Stimulated activated naive CD8-positive, alpha-beta T cell treated with anti-CD3 and anti-CD28 coated beads, Interleukin-15, amount 100 ng/mL, for 72 hours (primary cell): ENCODE results near the gene ACOT7.

Source experiments
- ATAC-seq: fragments of 150-1000 bp; cut with Tn5 transposase; 2 replicates; pipeline ENCODE4 v1.10.0; 2021; ENCODE audit warnings: mild to moderate bottlenecking, moderate library complexity
- DNase-seq, 2 donors: peaks; one replicate each; pipeline ENCODE4 v3.0.0; 2021 to 2022
- H3K27ac Mint-ChIP-seq, 2 donors: one replicate each; pipeline ENCODE4 v1.8.0; 2022; ENCODE audit warnings: mild to moderate bottlenecking in 2 of 2, mixed read lengths in 2 of 2, moderate library complexity in 2 of 2
- H3K27me3 Mint-ChIP-seq: one replicate; pipeline ENCODE4 v1.8.0; 2022; ENCODE audit warnings: mixed read lengths
- H3K4me1 Mint-ChIP-seq: one replicate; pipeline ENCODE4 v1.8.0; 2022; ENCODE audit warnings: mild to moderate bottlenecking, mixed read lengths
- H3K4me3 Mint-ChIP-seq, 2 donors: one replicate each; pipeline ENCODE4 v1.8.0; 2022; ENCODE audit warnings: mild to moderate bottlenecking in 2 of 2, mixed read lengths in 2 of 2, moderate library complexity in 1 of 2
- H3K9me3 Mint-ChIP-seq, 2 donors: one replicate each; pipeline ENCODE4 v1.8.0; 2022; ENCODE audit warnings: mixed read lengths in 2 of 2

The ACOT7 gene

GRCh38 chr1:6273380-6273891 lies 120.1 kb downstream of the ACOT7 start:
- H3K4me3 Mint-ChIP-seq: no peak overlapping the region
- no peaks in the 10 kb centered on the region for H3K4me1 Mint-ChIP-seq
- no peak for ATAC-seq
- no peak for DNase-seq
- no peak overlapping the region for H3K27ac Mint-ChIP-seq
- no peaks in the 10 kb centered on the region for H3K9me3 Mint-ChIP-seq
- H3K27me3 Mint-ChIP-seq: no peaks in the 10 kb centered on the region

GRCh38 chr1:6272868-6273267 lies 120.7 kb downstream of the ACOT7 start:
- no peaks in the 10 kb centered on the region for H3K9me3 Mint-ChIP-seq
- H3K27ac Mint-ChIP-seq: no peak overlapping the region
- ATAC-seq (no peak), DNase-seq (no peak)
- no peak overlapping the region for H3K4me3 Mint-ChIP-seq
- no peaks in the 10 kb centered on the region for H3K4me1 Mint-ChIP-seq
- H3K27me3 Mint-ChIP-seq: no peaks in the 10 kb centered on the region

GRCh38 chr1:6272452-6272851 lies 121.1 kb downstream of the ACOT7 start:
- no peak for ATAC-seq
- H3K4me1 Mint-ChIP-seq: no peaks in the 10 kb centered on the region
- no peak overlapping the region for H3K4me3 Mint-ChIP-seq
- no peaks in the 10 kb centered on the region for H3K9me3 Mint-ChIP-seq
- no peaks in the 10 kb centered on the region for H3K27me3 Mint-ChIP-seq
- DNase-seq: no peak
- H3K27ac Mint-ChIP-seq: peak overlapping the region in 1 of 2 donors; percentile 67

GRCh38 chr1:6271554-6271953 lies 122.0 kb downstream of the ACOT7 start:
- Mint-ChIP-seq H3K27ac (no peak overlapping the region), H3K4me3 (no peak overlapping the region), H3K9me3 (no peaks in the 10 kb centered on the region), H3K27me3 (no peaks in the 10 kb centered on the region), H3K4me1 (no peaks in the 10 kb centered on the region)
- no peak for DNase-seq
- no peak for ATAC-seq

GRCh38 chr1:6271006-6271405 lies 122.6 kb downstream of the ACOT7 start:
- ATAC-seq: no peak
- H3K27me3 Mint-ChIP-seq: no peaks in the 10 kb centered on the region
- no peaks in the 10 kb centered on the region for H3K9me3 Mint-ChIP-seq
- DNase-seq: no peak
- no peaks in the 10 kb centered on the region for H3K4me1 Mint-ChIP-seq
- no peak overlapping the region for H3K27ac Mint-ChIP-seq
- no peak overlapping the region for H3K4me3 Mint-ChIP-seq

- no peak overlapping the region for H3K27ac Mint-ChIP-seq
- H3K27me3 Mint-ChIP-seq: no peaks in the 10 kb centered on the region
- no peak for ATAC-seq
- no peak for DNase-seq
- H3K4me3 Mint-ChIP-seq: no peak overlapping the region
- H3K4me1 Mint-ChIP-seq: no peaks in the 10 kb centered on the region
- H3K9me3 Mint-ChIP-seq: no peaks in the 10 kb centered on the region
Measured at GRCh38 chr1:6270401-6270800, 123.2 kb downstream of the ACOT7 start.

GRCh38 chr1:6269720-6270400 lies 123.7 kb downstream of the ACOT7 start:
- ATAC-seq (no peak), DNase-seq (no peak)
- no peak overlapping the region for H3K27ac Mint-ChIP-seq
- H3K4me1 Mint-ChIP-seq: no peaks in the 10 kb centered on the region
- no peak overlapping the region for H3K4me3 Mint-ChIP-seq
- H3K9me3 Mint-ChIP-seq: no peaks in the 10 kb centered on the region
- no peaks in the 10 kb centered on the region for H3K27me3 Mint-ChIP-seq

GRCh38 chr1:6269296-6269695 lies 124.3 kb downstream of the ACOT7 start:
- ATAC-seq (no peak), DNase-seq (no peak)
- Mint-ChIP-seq H3K4me3 (no peak overlapping the region), H3K4me1 (no peaks in the 10 kb centered on the region), H3K9me3 (no peaks in the 10 kb centered on the region), H3K27ac (no peak overlapping the region), H3K27me3 (no peaks in the 10 kb centered on the region)

- DNase-seq (no peak), ATAC-seq (no peak)
- Mint-ChIP-seq H3K4me1 (no peaks in the 10 kb centered on the region), H3K27me3 (no peaks in the 10 kb centered on the region), H3K4me3 (no peak overlapping the region), H3K9me3 (no peaks in the 10 kb centered on the region), H3K27ac (no peak overlapping the region)
Measured at GRCh38 chr1:6268415-6268814, 125.2 kb downstream of the ACOT7 start.

- H3K4me3 Mint-ChIP-seq: no peak overlapping the region
- no peak for ATAC-seq
- peak overlapping the region in 1 of 2 donors; percentile 55 for H3K27ac Mint-ChIP-seq
- H3K4me1 Mint-ChIP-seq: no peaks in the 10 kb centered on the region
- H3K27me3 Mint-ChIP-seq: no peaks in the 10 kb centered on the region
- DNase-seq: no peak
- no peaks in the 10 kb centered on the region for H3K9me3 Mint-ChIP-seq
Measured at GRCh38 chr1:6267686-6268322, 125.8 kb downstream of the ACOT7 start.

GRCh38 chr1:6266641-6267040 lies 126.9 kb downstream of the ACOT7 start:
- H3K9me3 Mint-ChIP-seq: no peaks in the 10 kb centered on the region
- H3K4me3 Mint-ChIP-seq: no peak overlapping the region
- no peak for ATAC-seq
- H3K4me1 Mint-ChIP-seq: no peaks in the 10 kb centered on the region
- H3K27me3 Mint-ChIP-seq: peaks cover 11% of the 10 kb centered on the region
- H3K27ac Mint-ChIP-seq: peak overlapping the region in 1 of 2 donors; percentile 94
- DNase-seq: no peak

- Mint-ChIP-seq H3K27ac (no peak overlapping the region), H3K4me1 (no peaks in the 10 kb centered on the region), H3K27me3 (peaks cover 15% of the 10 kb centered on the region), H3K9me3 (no peaks in the 10 kb centered on the region), H3K4me3 (no peak overlapping the region)
- DNase-seq (no peak), ATAC-seq (no peak)
Measured at GRCh38 chr1:6265151-6265550, 128.4 kb downstream of the ACOT7 start.

- H3K27me3 Mint-ChIP-seq: peaks cover 28% of the 10 kb centered on the region
- H3K4me1 Mint-ChIP-seq: peaks cover 9% of the 10 kb centered on the region
- no peak overlapping the region for H3K27ac Mint-ChIP-seq
- H3K4me3 Mint-ChIP-seq: no peak overlapping the region
- ATAC-seq: no peak
- no peaks in the 10 kb centered on the region for H3K9me3 Mint-ChIP-seq
- no peak for DNase-seq
Measured at GRCh38 chr1:6263716-6264115, 129.9 kb downstream of the ACOT7 start.

GRCh38 chr1:6262555-6263420 lies 130.8 kb downstream of the ACOT7 start:
- peaks cover 9% of the 10 kb centered on the region for H3K4me1 Mint-ChIP-seq
- ATAC-seq (no peak), DNase-seq (no peak)
- H3K27ac Mint-ChIP-seq: no peak overlapping the region
- H3K9me3 Mint-ChIP-seq: no peaks in the 10 kb centered on the region
- no peak overlapping the region for H3K4me3 Mint-ChIP-seq
- H3K27me3 Mint-ChIP-seq: peaks cover 36% of the 10 kb centered on the region

- ATAC-seq (no peak), DNase-seq (no peak)
- Mint-ChIP-seq H3K4me3 (peak overlapping the region; percentile 58 to 71), H3K4me1 (peaks cover 9% of the 10 kb centered on the region), H3K27me3 (peaks cover 36% of the 10 kb centered on the region), H3K27ac (no peak overlapping the region), H3K9me3 (no peaks in the 10 kb centered on the region)
Measured at GRCh38 chr1:6261615-6261995, 132.0 kb downstream of the ACOT7 start.
